T-helper 17 cell (primary cell): ENCODE measurements around the gene GHR. TPM values are rescaled to one million over a fixed set of nuclear protein-coding genes. Genes with fewer than 3 reads are reported as not detected.

ENCODE experiments used
- ATAC-seq: fragments of 150-1000 bp; cut with Tn5 transposase; 2 replicates; pipeline ENCODE4 v1.10.0; 2021; ENCODE audit warnings: mild to moderate bottlenecking, moderate library complexity
- DNase-seq, 3 donors: peaks; one replicate each; pipeline versions ENCODE4 v3.0.0 to v3.0.0-alpha.2; 2020 to 2021
- H3K9me3 ChIP-seq: one replicate; pipeline ENCODE4 v1.7.0; 2013; ENCODE audit warnings: low read length, mild to moderate bottlenecking; ENCODE audit not compliant: control insufficient read depth, poor library complexity, severe bottlenecking
- H3K27ac Mint-ChIP-seq: one replicate; pipeline ENCODE4 v1.8.0; 2022; ENCODE audit warnings: mild to moderate bottlenecking, moderate library complexity, mixed read lengths
- H3K27me3 Mint-ChIP-seq: one replicate; pipeline ENCODE4 v1.8.0; 2022; ENCODE audit warnings: mixed read lengths
- H3K36me3 Mint-ChIP-seq: one replicate; pipeline ENCODE4 v1.8.0; 2022; ENCODE audit warnings: low read depth, mixed read lengths
- H3K4me1 Mint-ChIP-seq: one replicate; pipeline ENCODE4 v1.8.0; 2022; ENCODE audit warnings: mild to moderate bottlenecking, mixed read lengths
- H3K4me3 Mint-ChIP-seq: one replicate; pipeline ENCODE4 v1.8.0; 2022; ENCODE audit warnings: mild to moderate bottlenecking, moderate library complexity, mixed read lengths
- total RNA-seq, 4 donors: library from RNA in 2 of 4; stranded (reverse) in 2 of 4; gene quantifications; one replicate each; pipeline ENCODE4 v1.2.3 and lab custom pipeline; 2022 to 2026

The GHR gene
- total RNA-seq, 2 donors from 2014 or later: not detected

DNA sequence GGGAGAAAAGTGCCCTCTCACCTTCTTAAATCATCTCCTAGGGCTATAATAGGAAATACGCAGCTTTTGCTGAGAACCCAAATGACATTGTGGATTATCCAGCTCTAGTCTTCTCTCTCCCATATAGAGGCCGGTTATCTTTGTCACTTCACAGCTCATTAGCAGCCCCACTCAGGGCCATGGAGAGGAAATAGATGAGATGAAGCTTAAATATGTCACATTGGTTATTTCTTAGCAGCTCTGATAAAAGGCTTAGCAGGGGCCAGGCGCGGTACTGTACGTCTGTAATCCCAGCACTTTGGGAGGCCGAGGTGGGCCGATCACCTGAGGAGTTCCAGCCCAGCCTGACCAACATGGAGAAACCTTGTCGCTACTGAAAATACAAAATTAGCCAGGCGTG lies 90.0 kb downstream of the GHR start:
- H3K9me3 ChIP-seq: no peaks in the 10 kb centered on the region
- no peak for DNase-seq
- peaks cover 6% of the 10 kb centered on the region for H3K27me3 Mint-ChIP-seq
- H3K4me3 Mint-ChIP-seq: no peak overlapping the region
- no peak overlapping the region for H3K27ac Mint-ChIP-seq
- no peak for ATAC-seq
- no peaks in the 10 kb centered on the region for H3K36me3 Mint-ChIP-seq
- H3K4me1 Mint-ChIP-seq: peaks cover 4% of the 10 kb centered on the region

DNA sequence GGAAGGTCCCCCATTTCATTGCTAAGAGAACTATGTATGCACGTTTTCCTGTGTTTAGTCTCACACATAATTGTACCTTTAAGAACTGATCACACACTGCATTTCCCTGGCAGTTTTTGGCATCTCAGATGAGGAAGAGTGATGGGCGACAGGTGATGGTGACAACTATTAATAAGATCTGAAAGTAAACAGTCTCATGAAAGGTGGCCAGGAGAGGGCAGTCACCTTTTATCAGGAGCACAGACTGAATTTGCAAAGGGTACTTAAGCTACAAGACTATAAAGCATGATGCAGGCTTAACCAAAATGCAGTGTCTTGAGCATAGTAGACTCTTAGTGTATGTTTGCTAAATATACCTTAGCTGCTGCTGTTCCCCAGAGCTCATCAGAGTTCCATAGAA lies 91.5 kb downstream of the GHR start:
- no peaks in the 10 kb centered on the region for H3K9me3 ChIP-seq
- H3K4me3 Mint-ChIP-seq: no peak overlapping the region
- ATAC-seq (no peak), DNase-seq (no peak)
- H3K36me3 Mint-ChIP-seq: no peaks in the 10 kb centered on the region
- H3K27me3 Mint-ChIP-seq: peaks cover 6% of the 10 kb centered on the region
- peaks cover 2% of the 10 kb centered on the region for H3K4me1 Mint-ChIP-seq
- H3K27ac Mint-ChIP-seq: no peak overlapping the region

DNA sequence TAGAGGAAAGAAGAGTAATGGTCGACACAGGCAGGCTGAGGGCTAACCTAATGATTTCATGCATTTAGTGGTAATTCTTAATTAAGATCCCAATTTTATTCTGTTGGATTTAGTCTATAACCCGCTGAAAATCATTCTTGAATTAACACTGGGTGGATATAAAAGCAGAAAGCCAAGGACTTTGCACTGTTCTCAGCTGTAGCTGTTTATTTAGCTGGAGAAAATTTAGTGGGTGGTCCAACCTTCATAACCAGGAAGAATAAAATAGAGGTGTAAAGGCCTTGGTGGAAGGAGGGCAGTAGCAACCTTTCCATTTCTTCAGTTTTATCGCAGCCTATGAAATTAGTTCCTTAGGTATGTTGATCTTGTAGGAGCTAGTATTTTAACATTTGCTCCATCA lies 92.3 kb downstream of the GHR start:
- ATAC-seq: no peak
- no peaks in the 10 kb centered on the region for H3K9me3 ChIP-seq
- no peak for DNase-seq
- H3K36me3 Mint-ChIP-seq: no peaks in the 10 kb centered on the region
- H3K27me3 Mint-ChIP-seq: peaks cover 6% of the 10 kb centered on the region
- H3K4me3 Mint-ChIP-seq: no peak overlapping the region
- no peak overlapping the region for H3K27ac Mint-ChIP-seq
- peaks cover 2% of the 10 kb centered on the region for H3K4me1 Mint-ChIP-seq

DNA sequence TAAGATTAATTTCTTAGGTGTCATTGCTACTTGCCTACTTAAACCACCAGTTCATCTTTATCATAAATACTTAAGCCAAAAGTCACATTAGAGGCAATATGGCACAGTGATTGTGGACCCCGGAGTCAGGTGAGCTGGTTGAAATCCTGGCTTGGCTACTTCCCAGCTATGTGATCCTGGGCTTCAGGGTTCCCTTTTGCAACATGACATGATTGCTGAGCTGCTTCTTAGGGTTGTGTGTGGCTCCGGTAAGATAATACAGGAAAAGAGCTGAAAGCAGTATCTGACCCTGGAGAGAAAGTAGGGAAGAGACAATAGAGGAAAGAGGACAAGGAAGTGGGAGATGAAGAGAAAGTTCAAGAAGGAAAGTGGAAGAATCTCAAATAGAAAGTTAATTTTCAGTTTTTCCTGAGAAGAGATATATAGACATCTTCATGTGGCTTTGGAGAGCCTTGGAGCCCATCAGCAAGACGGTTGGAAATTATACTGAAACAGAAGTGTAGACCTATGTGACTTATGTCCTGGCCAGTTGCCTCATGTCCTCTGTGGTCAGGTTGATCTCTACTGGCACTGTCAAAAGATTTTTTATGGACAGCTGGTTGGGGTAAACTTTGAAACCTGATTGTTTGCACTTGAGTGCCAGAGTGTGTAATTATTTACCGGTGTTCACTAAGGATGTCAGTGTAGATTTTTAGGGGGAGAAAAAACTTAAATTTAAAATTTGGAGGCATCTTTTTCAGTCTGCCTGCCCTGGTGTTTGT lies 93.2 kb downstream of the GHR start:
- Mint-ChIP-seq H3K27me3 (peaks cover 6% of the 10 kb centered on the region), H3K4me3 (no peak overlapping the region), H3K27ac (no peak overlapping the region), H3K4me1 (peaks cover 2% of the 10 kb centered on the region), H3K36me3 (no peaks in the 10 kb centered on the region)
- H3K9me3 ChIP-seq: no peaks in the 10 kb centered on the region
- DNase-seq: no peak
- ATAC-seq: no peak

DNA sequence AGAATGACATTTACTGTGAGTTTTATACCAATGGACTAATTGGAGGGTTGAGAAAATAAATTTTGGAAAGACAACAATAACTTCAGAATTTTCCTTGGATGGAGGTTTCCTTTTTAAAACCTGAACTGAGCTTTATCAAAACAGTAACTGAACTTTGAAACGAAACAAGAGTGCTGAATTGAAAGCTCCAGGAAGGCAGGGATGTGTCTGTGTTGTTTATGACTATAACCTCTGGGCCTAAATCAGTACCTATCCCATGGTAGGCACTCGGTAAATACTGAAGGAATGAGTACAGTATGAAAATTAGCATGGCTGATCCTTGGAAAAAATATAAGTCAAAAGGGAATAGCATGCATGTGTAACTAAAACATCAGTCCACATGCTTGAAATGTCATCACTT lies 93.9 kb downstream of the GHR start:
- DNase-seq (no peak), ATAC-seq (no peak)
- peaks cover 2% of the 10 kb centered on the region for H3K4me1 Mint-ChIP-seq
- no peak overlapping the region for H3K4me3 Mint-ChIP-seq
- no peaks in the 10 kb centered on the region for H3K36me3 Mint-ChIP-seq
- H3K27me3 Mint-ChIP-seq: peaks cover 6% of the 10 kb centered on the region
- H3K27ac Mint-ChIP-seq: no peak overlapping the region
- no peaks in the 10 kb centered on the region for H3K9me3 ChIP-seq

DNA sequence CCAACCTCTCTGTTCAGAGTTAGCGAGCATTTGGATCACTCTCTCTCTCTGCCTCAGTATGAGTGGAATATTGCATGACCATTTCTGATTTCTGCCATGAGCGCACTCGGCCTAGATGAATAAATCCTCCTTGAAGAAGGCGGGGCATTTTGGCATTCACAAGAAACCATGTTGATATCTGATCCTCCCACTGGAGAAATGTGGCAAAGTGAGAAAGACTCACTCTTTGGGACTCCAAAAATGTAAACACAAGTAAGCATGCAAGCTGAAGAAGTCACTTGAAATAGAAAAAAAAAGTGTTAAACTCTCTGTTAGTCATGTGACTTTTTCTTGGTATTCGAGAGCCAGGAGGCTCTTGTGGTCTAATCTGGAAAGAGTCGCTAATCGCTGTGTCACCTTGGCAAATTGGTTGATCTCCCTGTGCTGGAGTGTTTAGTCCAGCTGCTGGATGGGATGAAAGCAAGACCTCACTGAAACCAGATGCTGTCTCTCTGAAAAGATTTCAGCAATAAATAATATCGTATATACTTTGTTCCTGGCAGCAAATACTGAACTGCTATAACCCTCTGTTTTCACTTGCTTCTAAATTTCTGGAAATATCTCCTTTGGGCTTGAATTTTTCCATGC lies 95.5 kb downstream of the GHR start:
- H3K27ac Mint-ChIP-seq: no peak overlapping the region
- ATAC-seq (no peak), DNase-seq (no peak)
- peaks cover 2% of the 10 kb centered on the region for H3K4me1 Mint-ChIP-seq
- no peaks in the 10 kb centered on the region for H3K36me3 Mint-ChIP-seq
- no peak overlapping the region for H3K4me3 Mint-ChIP-seq
- peaks cover 6% of the 10 kb centered on the region for H3K27me3 Mint-ChIP-seq
- H3K9me3 ChIP-seq: no peaks in the 10 kb centered on the region

DNA sequence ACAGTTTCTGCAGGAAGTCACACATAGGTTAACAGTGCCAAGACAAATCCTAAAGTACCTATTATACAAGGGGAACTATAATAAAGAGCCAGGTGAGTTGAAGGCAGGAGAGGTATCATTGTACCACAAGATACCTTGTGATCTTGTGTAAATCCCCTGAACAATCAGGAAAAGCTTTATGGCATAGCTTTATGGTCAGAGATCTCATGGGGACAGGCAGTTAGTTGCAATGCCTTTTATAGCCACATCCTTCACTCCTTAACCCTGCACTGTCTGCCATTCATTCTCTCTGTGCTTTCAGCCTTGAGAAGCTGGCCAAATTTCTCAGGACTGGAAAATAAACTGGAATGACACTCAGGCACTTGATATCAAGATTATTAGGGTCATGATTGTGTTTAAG lies 97.0 kb downstream of the GHR start:
- Mint-ChIP-seq H3K36me3 (no peaks in the 10 kb centered on the region), H3K27ac (no peak overlapping the region), H3K4me1 (no peaks in the 10 kb centered on the region), H3K4me3 (no peak overlapping the region), H3K27me3 (peaks cover 6% of the 10 kb centered on the region)
- no peak for DNase-seq
- H3K9me3 ChIP-seq: no peaks in the 10 kb centered on the region
- ATAC-seq: no peak

DNA sequence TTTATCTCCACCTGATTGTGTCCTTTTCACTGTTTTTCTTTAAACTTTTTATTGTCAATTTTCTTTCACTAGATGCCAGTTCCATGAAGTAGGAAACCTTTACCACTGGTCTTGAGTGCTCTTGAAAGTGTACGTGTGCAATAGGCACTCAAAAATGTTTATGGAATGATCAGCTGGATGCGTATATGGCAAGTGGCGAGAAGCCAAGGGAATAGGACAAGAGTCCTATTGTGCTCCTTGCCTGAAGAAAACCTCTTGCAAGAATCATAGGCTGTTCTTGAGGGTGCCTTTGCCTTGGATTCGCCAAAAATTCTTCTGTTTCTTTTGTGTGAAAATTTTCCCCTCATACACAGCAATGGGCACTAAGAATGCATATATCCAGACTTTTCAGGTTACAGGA lies 97.7 kb downstream of the GHR start:
- ATAC-seq: no peak
- no peak overlapping the region for H3K27ac Mint-ChIP-seq
- H3K4me1 Mint-ChIP-seq: no peaks in the 10 kb centered on the region
- no peak for DNase-seq
- no peaks in the 10 kb centered on the region for H3K36me3 Mint-ChIP-seq
- no peak overlapping the region for H3K4me3 Mint-ChIP-seq
- H3K27me3 Mint-ChIP-seq: peaks cover 6% of the 10 kb centered on the region
- H3K9me3 ChIP-seq: no peaks in the 10 kb centered on the region

DNA sequence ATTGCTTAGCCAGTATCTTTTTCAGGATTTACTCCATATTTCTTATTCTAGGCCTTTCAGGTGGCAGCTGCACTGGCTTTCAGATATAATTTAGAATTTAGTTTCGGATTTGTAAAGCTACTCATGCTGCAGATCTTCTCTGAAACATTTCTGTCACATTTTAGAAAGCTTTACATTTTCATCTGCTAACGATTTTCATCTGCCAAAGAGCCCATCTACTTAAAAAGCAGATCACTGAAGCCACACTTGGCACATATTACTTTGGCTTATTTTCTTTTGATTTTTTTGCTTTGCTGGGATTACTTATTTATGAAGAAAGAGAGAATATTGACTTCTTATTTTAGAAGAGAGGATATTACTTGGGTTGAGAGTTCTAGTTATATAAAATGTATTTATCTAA lies 98.2 kb downstream of the GHR start:
- DNase-seq: no peak
- ATAC-seq: no peak
- H3K27ac Mint-ChIP-seq: no peak overlapping the region
- H3K4me3 Mint-ChIP-seq: no peak overlapping the region
- H3K9me3 ChIP-seq: no peaks in the 10 kb centered on the region
- H3K4me1 Mint-ChIP-seq: no peaks in the 10 kb centered on the region
- H3K36me3 Mint-ChIP-seq: no peaks in the 10 kb centered on the region
- H3K27me3 Mint-ChIP-seq: peaks cover 6% of the 10 kb centered on the region

DNA sequence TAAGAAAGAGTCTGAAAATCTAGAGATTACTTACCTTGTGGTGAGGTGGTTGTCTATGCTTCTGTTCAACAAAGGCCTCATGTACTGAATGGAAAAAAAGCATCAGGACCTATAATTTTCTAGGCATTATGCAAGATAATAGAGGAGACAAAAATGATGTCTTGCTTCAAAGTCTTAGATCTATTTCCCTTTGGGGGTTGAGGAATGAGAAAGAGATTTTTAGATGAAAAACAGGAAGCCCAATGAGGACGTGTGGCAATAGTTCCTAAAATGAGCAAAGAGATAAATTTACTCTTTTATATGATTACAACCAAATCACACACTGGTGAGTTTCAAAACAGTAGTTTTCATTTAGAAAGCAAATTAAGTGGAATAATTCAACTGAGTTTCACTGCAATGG lies 99.5 kb downstream of the GHR start:
- no peaks in the 10 kb centered on the region for H3K9me3 ChIP-seq
- H3K4me3 Mint-ChIP-seq: no peak overlapping the region
- DNase-seq (no peak), ATAC-seq (no peak)
- H3K36me3 Mint-ChIP-seq: no peaks in the 10 kb centered on the region
- H3K4me1 Mint-ChIP-seq: no peaks in the 10 kb centered on the region
- H3K27ac Mint-ChIP-seq: no peak overlapping the region
- peaks cover 6% of the 10 kb centered on the region for H3K27me3 Mint-ChIP-seq

DNA sequence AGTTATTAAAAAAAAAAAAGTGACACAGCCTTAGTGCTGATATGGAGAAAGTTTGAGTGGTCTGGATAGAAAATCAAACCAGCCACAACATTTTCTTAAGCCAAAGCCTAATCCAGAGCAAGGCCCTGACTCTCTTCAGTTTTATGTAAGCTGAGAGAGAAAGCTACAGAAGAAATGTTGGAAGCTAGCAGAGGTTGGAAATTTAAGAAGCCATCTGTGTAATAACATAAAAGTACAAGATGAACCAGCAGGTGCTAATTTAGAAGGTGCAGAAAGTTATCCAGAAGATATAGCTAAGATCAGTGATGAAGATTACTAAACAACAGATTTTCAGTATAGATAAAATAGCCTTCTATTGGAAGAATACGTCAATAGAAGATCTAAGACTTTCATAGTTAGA lies 102.9 kb downstream of the GHR start:
- no peaks in the 10 kb centered on the region for H3K36me3 Mint-ChIP-seq
- DNase-seq (no peak), ATAC-seq (no peak)
- no peaks in the 10 kb centered on the region for H3K4me1 Mint-ChIP-seq
- no peaks in the 10 kb centered on the region for H3K9me3 ChIP-seq
- H3K4me3 Mint-ChIP-seq: no peak overlapping the region
- peaks cover 6% of the 10 kb centered on the region for H3K27me3 Mint-ChIP-seq
- no peak overlapping the region for H3K27ac Mint-ChIP-seq

DNA sequence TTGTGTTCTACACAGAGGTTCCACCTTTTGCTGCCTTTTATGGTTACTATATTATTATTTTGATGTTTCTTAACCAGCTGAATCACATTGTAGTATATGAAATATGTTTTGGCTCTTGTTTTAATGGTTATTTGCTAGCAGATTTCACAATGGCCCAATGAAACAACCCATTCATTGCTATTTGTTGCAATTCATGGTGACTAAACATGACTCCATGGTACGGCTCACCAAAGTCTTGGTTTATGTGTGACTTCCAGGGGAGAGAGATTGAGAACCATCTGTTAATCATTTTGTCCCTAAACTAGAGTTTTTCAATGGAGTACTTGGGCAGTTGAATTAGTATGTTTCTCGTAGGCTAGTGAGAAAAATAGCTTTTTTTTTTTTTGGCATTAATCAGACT lies 108.4 kb downstream of the GHR start:
- H3K4me3 Mint-ChIP-seq: no peak overlapping the region
- H3K27me3 Mint-ChIP-seq: no peaks in the 10 kb centered on the region
- DNase-seq (no peak), ATAC-seq (no peak)
- H3K27ac Mint-ChIP-seq: no peak overlapping the region
- H3K4me1 Mint-ChIP-seq: no peaks in the 10 kb centered on the region
- no peaks in the 10 kb centered on the region for H3K9me3 ChIP-seq
- H3K36me3 Mint-ChIP-seq: no peaks in the 10 kb centered on the region

DNA sequence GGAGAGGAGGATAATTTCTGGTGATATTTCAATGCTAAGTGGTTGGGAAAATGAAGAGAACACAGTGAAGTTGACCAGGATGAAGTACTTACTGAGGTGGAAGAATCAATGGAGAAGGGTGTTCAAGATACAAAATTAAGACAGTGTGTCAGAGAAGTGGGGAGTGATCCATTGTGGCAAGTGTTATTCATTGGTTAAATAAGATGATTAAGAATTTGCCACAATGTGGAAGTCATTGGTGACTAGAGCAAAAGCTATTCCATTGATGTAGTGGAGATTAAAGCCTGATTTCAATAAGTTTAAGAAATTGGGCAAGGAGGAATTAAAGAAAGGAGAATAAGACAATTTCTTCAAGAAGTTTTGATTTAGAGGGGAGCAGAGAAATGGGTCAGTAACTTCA lies 118.9 kb downstream of the GHR start:
- Mint-ChIP-seq H3K4me3 (no peak overlapping the region), H3K27ac (no peak overlapping the region), H3K4me1 (no peaks in the 10 kb centered on the region), H3K27me3 (no peaks in the 10 kb centered on the region), H3K36me3 (peaks cover 5% of the 10 kb centered on the region)
- no peak for ATAC-seq
- no peak for DNase-seq
- H3K9me3 ChIP-seq: peaks cover 9% of the 10 kb centered on the region

DNA sequence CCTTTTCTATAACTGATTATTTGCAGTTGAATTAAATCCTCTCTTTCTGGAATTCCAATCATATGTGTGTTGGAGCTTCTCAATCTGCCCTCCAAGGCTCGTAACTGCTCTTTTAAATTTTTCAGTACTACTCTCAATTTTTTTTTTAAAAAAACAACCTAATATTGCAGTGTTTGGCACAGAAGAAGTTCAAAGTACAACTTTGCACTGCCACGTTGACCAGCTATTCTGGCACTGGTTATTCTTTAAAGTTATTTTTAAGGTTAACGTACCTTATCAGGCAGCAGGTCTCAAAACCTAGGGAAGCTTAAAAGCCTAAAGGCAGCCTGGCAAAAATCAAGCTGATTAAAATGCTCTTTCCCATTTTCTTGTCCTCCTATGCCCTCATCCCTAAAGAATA lies 120.5 kb downstream of the GHR start:
- no peaks in the 10 kb centered on the region for H3K4me1 Mint-ChIP-seq
- peaks cover 9% of the 10 kb centered on the region for H3K9me3 ChIP-seq
- H3K4me3 Mint-ChIP-seq: no peak overlapping the region
- peaks cover 4% of the 10 kb centered on the region for H3K36me3 Mint-ChIP-seq
- ATAC-seq (no peak), DNase-seq (no peak)
- no peaks in the 10 kb centered on the region for H3K27me3 Mint-ChIP-seq
- no peak overlapping the region for H3K27ac Mint-ChIP-seq
